ENCODE measurements around the gene RALB. TPM values are rescaled to one million over a fixed set of nuclear protein-coding genes. Genes with fewer than 3 reads are reported as not detected.
"Not testable (repeated sequence)": the region's sequence is repeated elsewhere in the genome, so short reads cannot be mapped to it uniquely, and the experiment has no call there.

The RALB gene
- total and polyA plus RNA-seq, 4 donors: 55.0 to 65.4 (median 61.2) TPM

DNA sequence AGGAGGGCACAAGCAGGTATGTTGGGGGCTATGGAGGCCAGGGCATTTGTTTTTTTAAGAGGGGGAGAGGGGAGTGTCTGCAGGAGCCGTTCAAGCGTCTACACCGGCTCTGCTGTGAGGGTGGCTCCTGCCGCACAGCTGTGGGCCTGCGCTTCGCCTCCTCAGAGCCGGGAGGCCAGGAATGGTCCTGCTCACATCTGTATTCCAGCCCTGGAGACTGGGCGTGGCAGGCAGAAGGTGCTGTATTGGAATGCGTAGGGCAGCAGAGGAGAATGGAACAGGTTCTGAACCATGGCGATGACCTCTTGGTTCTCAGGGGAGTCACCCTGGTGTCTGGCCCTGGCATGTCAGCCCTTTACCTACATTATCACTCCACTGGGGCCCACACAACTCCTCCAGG lies 66.5 kb downstream of the RALB start:
- Histone ChIP-seq H3K36me3 (ENCODE audit: control insufficient read depth, insufficient read depth, low read length) (no peaks in the 10 kb centered on the region), H3K4me3 (ENCODE audit: low read depth, low read length) (no peak overlapping the region), H3K9me3 (ENCODE audit: control insufficient read depth, insufficient read depth, low read length) (no peaks in the 10 kb centered on the region), H3K27me3 (ENCODE audit: control insufficient read depth, insufficient read depth, low read length) (no peaks in the 10 kb centered on the region), H3K27ac (ENCODE audit: low read depth, low read length) (no peak overlapping the region), H3K4me1 (ENCODE audit: control insufficient read depth, insufficient read depth, low read length) (peaks cover 31% of the 10 kb centered on the region)
- 63% methylated on average over 9 of the region's 10 CpGs for WGBS (ENCODE audit: insufficient coverage)
- DNase-seq (ENCODE audit: low read depth in 4 of 6, low spot score in 6 of 6): no peak

DNA sequence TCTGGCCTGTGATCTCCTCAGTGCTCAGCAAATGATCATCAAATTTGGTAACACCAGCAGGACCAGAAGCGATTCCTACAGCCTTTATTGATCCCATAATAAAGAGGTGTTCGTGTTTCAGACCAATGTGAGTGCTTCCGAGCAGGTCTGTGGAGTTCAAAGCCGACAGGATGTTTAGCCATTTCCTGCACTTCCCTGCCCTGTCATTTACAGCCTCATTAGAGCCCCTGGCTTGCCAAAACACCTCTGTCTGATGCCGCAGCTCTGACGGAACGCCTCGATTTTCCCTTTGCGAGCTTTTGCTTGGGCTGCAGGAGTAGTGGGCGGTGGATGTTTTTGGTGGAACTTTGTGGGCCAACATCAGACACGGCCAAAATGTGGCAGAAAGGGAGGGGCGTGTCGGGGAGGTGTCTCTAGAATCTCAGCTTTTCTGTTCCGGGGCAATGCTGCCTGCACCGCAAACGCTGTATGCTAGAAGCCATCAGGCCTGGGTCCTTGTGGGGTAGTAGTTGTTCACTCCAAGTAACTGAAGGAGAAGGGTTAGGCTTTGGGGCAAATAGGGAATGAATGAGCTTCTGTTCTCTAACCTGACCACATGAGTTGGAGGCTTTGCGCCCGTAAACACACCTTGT lies 67.2 kb downstream of the RALB start:
- peaks cover 25% of the 10 kb centered on the region for H3K4me1 ChIP-seq (ENCODE audit: control insufficient read depth, insufficient read depth, low read length)
- DNase-seq (ENCODE audit: low read depth in 4 of 6, low spot score in 6 of 6): no peak
- H3K4me3 ChIP-seq (ENCODE audit: low read depth, low read length): no peak overlapping the region
- H3K36me3 ChIP-seq (ENCODE audit: control insufficient read depth, insufficient read depth, low read length): no peaks in the 10 kb centered on the region
- H3K27ac ChIP-seq (ENCODE audit: low read depth, low read length): no peak overlapping the region
- no peaks in the 10 kb centered on the region for H3K27me3 ChIP-seq (ENCODE audit: control insufficient read depth, insufficient read depth, low read length)
- H3K9me3 ChIP-seq (ENCODE audit: control insufficient read depth, insufficient read depth, low read length): no peaks in the 10 kb centered on the region
- 88% methylated on average over 18 of the region's 18 CpGs for WGBS (ENCODE audit: insufficient coverage)

DNA sequence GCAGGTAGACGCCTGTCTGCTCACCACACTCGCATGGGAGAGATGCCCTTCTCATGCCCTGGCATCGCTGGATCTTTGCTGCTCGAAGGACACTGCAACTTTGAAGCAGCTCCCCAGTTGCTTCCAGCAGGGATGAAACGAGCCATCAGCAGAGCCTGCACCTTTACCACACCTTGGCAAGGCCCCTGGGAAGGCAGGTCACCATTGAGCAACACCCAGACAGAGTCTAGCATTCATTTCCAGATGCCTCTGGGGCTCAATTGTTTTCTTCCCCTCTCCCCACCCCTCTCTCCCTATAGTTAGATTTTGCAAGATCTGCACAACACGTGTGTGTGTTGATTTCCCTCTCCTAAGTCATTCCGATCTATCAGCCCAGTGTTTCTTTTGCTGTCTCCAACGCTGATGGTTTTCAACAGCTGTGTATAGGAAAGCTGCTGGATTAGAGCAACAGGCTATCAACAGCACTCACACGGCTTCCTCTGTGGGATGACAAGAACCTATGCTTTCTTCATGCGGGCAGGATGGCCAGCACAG lies 67.7 kb downstream of the RALB start:
- Histone ChIP-seq H3K36me3 (ENCODE audit: control insufficient read depth, insufficient read depth, low read length) (no peaks in the 10 kb centered on the region), H3K27ac (ENCODE audit: low read depth, low read length) (no peak overlapping the region), H3K4me1 (ENCODE audit: control insufficient read depth, insufficient read depth, low read length) (peaks cover 22% of the 10 kb centered on the region), H3K27me3 (ENCODE audit: control insufficient read depth, insufficient read depth, low read length) (no peaks in the 10 kb centered on the region), H3K4me3 (ENCODE audit: low read depth, low read length) (no peak overlapping the region), H3K9me3 (ENCODE audit: control insufficient read depth, insufficient read depth, low read length) (no peaks in the 10 kb centered on the region)
- 76% methylated on average over 9 of the region's 10 CpGs for WGBS (ENCODE audit: insufficient coverage)
- peak in 1 of 6 donors; percentile 27 for DNase-seq (ENCODE audit: low read depth in 4 of 6, low spot score in 6 of 6)

DNA sequence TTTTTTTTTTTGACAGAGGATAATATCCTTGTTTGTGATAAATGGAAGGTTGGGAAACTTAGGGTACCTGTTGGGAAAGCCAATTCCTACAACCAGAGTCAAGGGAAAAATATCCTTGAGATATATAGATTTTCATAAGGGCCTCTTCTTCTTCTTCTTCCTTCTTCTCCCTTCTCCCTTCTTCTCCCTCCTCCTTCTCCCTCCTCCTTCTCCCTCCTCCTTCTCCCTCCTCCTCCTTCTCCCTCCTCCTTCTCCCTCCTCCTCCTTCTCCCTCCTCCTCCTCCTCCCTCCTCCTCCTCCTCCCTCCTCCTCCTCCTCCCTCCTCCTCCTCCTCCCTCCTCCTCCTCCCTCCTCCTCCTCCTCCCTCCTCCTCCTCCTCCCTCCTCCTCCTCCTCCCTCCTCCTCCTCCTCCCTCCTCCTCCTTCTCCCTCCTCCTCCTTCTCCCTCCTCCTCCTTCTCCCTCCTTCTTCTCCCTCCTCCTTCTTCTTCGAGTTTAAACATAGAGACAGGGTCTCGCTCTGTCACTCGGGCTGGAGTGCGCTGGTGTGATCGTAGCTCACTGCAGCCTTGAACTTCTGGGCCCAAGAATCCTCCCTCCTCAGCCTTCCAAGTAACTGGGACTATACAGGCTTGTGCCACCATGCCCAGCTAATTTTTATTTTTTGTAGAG lies 68.4 kb downstream of the RALB start:
- WGBS (ENCODE audit: insufficient coverage): 89% methylated on average over 4 of the region's 5 CpGs
- not testable (repeated sequence) for H3K27ac ChIP-seq (ENCODE audit: low read depth, low read length); H3K27me3 ChIP-seq (ENCODE audit: control insufficient read depth, insufficient read depth, low read length); H3K9me3 ChIP-seq (ENCODE audit: control insufficient read depth, insufficient read depth, low read length); H3K36me3 ChIP-seq (ENCODE audit: control insufficient read depth, insufficient read depth, low read length); H3K4me3 ChIP-seq (ENCODE audit: low read depth, low read length); DNase-seq (ENCODE audit: low read depth in 4 of 6, low spot score in 6 of 6)
- peaks cover 22% of the 10 kb centered on the region for H3K4me1 ChIP-seq (ENCODE audit: control insufficient read depth, insufficient read depth, low read length)

DNA sequence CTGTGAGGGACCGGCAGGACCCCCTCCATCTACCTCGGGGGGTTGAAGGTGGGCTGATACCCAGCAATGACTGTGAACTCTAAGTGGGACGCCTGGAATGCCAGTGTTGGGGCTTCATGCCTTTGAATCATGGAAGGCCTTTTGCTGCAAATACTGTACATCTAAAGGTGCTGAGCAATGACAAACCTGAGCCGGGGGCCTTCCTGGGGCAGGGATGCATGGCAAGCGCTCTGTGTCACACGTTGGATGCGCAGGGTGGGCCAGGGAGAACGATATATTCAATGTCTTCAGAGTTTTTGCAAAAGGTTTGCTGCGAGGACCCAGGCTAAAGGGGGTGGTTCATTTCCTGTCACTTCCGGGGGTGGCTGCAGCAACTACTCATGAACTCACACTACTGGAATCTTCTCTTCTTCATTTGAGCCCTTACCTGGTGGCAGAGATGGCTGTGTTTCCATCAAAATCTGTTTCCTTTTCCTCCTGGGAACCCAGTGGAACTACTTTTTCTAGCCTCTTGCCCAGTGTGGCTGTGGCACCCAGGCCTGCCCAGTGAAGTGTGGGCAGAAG lies 69.2 kb downstream of the RALB start:
- Histone ChIP-seq H3K27me3 (ENCODE audit: control insufficient read depth, insufficient read depth, low read length) (no peaks in the 10 kb centered on the region), H3K4me3 (ENCODE audit: low read depth, low read length) (no peak overlapping the region), H3K9me3 (ENCODE audit: control insufficient read depth, insufficient read depth, low read length) (no peaks in the 10 kb centered on the region), H3K36me3 (ENCODE audit: control insufficient read depth, insufficient read depth, low read length) (no peaks in the 10 kb centered on the region), H3K4me1 (ENCODE audit: control insufficient read depth, insufficient read depth, low read length) (peaks cover 22% of the 10 kb centered on the region), H3K27ac (ENCODE audit: low read depth, low read length) (no peak overlapping the region)
- DNase-seq (ENCODE audit: low read depth in 4 of 6, low spot score in 6 of 6): no peak
- 91% methylated on average over 10 of the region's 10 CpGs for WGBS (ENCODE audit: insufficient coverage)

DNA sequence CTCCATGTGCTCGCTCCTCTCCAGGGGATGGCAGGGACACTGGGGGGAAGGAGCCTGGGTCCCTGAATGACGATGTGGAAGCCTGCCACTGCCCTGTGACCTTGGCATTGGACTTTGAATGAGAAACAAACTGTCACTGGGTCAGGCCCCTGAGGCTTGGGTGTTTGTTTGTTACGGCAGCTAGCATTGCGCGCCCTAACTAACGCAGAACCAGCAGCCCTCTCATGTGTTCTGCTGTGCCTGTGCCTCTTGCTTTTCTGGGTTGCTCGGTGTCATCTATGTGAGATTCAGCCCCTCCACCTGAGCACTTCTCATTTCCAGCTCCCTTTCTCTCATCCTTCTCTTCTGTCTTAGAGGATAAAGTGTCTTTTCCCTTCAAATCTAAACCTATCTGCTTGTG lies 69.7 kb downstream of the RALB start:
- Histone ChIP-seq H3K27ac (ENCODE audit: low read depth, low read length) (no peak overlapping the region), H3K4me3 (ENCODE audit: low read depth, low read length) (no peak overlapping the region), H3K4me1 (ENCODE audit: control insufficient read depth, insufficient read depth, low read length) (peaks cover 22% of the 10 kb centered on the region), H3K27me3 (ENCODE audit: control insufficient read depth, insufficient read depth, low read length) (no peaks in the 10 kb centered on the region), H3K9me3 (ENCODE audit: control insufficient read depth, insufficient read depth, low read length) (no peaks in the 10 kb centered on the region), H3K36me3 (ENCODE audit: control insufficient read depth, insufficient read depth, low read length) (no peaks in the 10 kb centered on the region)
- DNase-seq (ENCODE audit: low read depth in 4 of 6, low spot score in 6 of 6): no peak
- WGBS (ENCODE audit: insufficient coverage): 100% methylated on average over 6 of the region's 7 CpGs

DNA sequence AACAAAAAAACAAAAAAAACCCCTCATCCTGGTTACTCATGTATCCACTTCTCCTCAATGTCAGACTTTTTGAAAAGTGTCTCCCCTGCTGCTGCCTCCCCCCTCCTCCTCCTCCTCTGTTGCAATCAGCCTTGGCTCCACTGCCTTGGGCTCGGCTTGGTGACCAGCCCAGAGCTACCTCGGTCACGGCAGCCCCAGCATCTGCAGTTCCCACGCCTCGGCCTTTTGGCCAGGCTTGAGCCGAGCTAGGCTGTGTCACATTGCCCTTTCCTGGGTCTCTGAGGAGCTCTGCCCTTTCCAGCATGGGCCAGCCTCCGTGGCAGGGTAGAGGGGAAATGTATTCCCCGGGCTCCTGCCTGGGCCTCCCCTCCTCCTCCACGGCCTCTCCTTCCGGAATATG lies 70.6 kb downstream of the RALB start:
- Histone ChIP-seq H3K4me3 (ENCODE audit: low read depth, low read length) (no peak overlapping the region), H3K4me1 (ENCODE audit: control insufficient read depth, insufficient read depth, low read length) (peaks cover 22% of the 10 kb centered on the region), H3K27ac (ENCODE audit: low read depth, low read length) (no peak overlapping the region), H3K27me3 (ENCODE audit: control insufficient read depth, insufficient read depth, low read length) (no peaks in the 10 kb centered on the region), H3K9me3 (ENCODE audit: control insufficient read depth, insufficient read depth, low read length) (no peaks in the 10 kb centered on the region), H3K36me3 (ENCODE audit: control insufficient read depth, insufficient read depth, low read length) (no peaks in the 10 kb centered on the region)
- no peak for DNase-seq (ENCODE audit: low read depth in 4 of 6, low spot score in 6 of 6)
- WGBS (ENCODE audit: insufficient coverage): 45% methylated on average over 6 of the region's 10 CpGs

DNA sequence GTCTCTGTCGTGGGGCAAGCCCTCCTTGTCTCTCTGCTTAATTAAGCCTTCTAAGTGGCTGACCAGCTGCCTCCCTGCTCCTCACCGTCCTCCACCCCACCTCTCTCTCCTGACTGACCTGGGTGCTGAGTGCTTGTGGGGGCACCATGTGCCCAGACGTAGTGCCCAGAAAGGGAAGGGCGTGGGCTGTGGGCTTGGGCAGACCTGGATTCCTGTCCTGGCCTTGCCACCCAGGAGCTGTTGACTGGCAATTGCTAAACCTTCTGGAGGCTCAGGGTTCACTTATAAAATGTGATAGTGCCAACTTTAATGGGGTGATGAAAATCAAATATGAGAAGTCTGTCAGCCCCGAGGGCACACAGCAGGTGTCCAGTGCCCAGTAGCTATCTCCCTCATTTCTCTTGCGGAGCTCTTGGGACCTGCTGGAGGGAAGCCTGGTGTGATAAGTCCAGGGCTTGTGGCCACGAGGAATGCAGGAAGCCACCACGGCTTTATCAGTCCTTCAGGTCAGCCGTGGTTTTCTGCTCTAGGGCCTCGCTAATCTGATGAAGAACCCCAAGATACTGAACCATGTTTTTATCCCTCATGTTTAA lies 71.3 kb downstream of the RALB start:
- Histone ChIP-seq H3K4me1 (ENCODE audit: control insufficient read depth, insufficient read depth, low read length) (peaks cover 16% of the 10 kb centered on the region), H3K4me3 (ENCODE audit: low read depth, low read length) (no peak overlapping the region), H3K36me3 (ENCODE audit: control insufficient read depth, insufficient read depth, low read length) (no peaks in the 10 kb centered on the region), H3K27me3 (ENCODE audit: control insufficient read depth, insufficient read depth, low read length) (no peaks in the 10 kb centered on the region), H3K9me3 (ENCODE audit: control insufficient read depth, insufficient read depth, low read length) (no peaks in the 10 kb centered on the region), H3K27ac (ENCODE audit: low read depth, low read length) (no peak overlapping the region)
- 88% methylated on average over 8 of the region's 10 CpGs for WGBS (ENCODE audit: insufficient coverage)
- no peak for DNase-seq (ENCODE audit: low read depth in 4 of 6, low spot score in 6 of 6)

DNA sequence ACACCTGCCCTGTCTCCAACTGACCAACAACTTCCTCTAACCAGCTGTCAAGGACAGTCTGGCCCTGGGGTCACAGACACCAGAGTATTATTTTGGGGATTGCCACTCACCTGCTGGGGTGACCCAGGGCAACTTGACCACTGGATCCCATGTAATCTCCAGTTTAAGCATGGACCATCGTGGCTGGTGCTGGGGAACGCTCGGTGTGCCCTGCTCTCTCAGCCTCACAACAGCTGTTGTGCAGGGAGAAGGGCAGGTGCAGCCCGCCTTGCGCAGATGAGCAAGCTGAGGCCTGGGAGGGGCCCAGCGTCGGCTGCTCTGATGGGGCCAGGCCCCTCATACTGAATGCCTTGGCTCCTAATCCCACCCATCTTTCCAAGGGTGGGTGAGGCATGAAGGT lies 72.3 kb downstream of the RALB start:
- peaks cover 7% of the 10 kb centered on the region for H3K4me1 ChIP-seq (ENCODE audit: control insufficient read depth, insufficient read depth, low read length)
- no peaks in the 10 kb centered on the region for H3K9me3 ChIP-seq (ENCODE audit: control insufficient read depth, insufficient read depth, low read length)
- H3K27me3 ChIP-seq (ENCODE audit: control insufficient read depth, insufficient read depth, low read length): no peaks in the 10 kb centered on the region
- DNase-seq (ENCODE audit: low read depth in 4 of 6, low spot score in 6 of 6): no peak
- H3K36me3 ChIP-seq (ENCODE audit: control insufficient read depth, insufficient read depth, low read length): no peaks in the 10 kb centered on the region
- no peak overlapping the region for H3K4me3 ChIP-seq (ENCODE audit: low read depth, low read length)
- WGBS (ENCODE audit: insufficient coverage): 83% methylated on average over 3 of the region's 7 CpGs
- no peak overlapping the region for H3K27ac ChIP-seq (ENCODE audit: low read depth, low read length)

All from spinal cord (tissue), 10 donors.